HepG2 (cell line): ENCODE measurements around the gene RFC1. TPM values are rescaled to one million over a fixed set of nuclear protein-coding genes. Genes with fewer than 3 reads are reported as not detected.

ENCODE experiments used
- CENPX ChIP-seq: sonication (generic); formaldehyde crosslinking; IDR thresholded peaks from 2 replicates; pipeline ENCODE4 v1.9.0; 2021; ENCODE audit warnings: mild to moderate bottlenecking, missing genetic modification reagents, moderate library complexity
- CHD4 ChIP-seq: fragments of 200-600 bp; sonication (generic); IDR thresholded peaks from 2 replicates; pipeline ENCODE4 v1.7.0; 2017; ENCODE audit warnings: mild to moderate bottlenecking, low read length, borderline replicate concordance
- FOXO1 ChIP-seq: sonication (generic); formaldehyde crosslinking; IDR thresholded peaks from 2 replicates; pipeline ENCODE4 v1.4.0; 2020; ENCODE audit warnings: missing genetic modification reagents
- HNRNPK ChIP-seq: fragments of 200-400 bp; formaldehyde crosslinking; IDR thresholded peaks from 2 replicates; pipeline ENCODE4 v1.6.1; 2018; ENCODE audit warnings: low read length, low read depth, moderate library complexity, mild to moderate bottlenecking; ENCODE audit not compliant: poor library complexity, severe bottlenecking
- JUND ChIP-seq: sonication (generic); formaldehyde crosslinking; IDR thresholded peaks from 2 replicates; pipeline ENCODE4 v1.8.0; 2022; ENCODE audit warnings: mild to moderate bottlenecking, missing genetic modification reagents
- SP2 ChIP-seq: sonication (generic); formaldehyde crosslinking; IDR thresholded peaks from 2 replicates; pipeline ENCODE4 v1.5.1; 2020; ENCODE audit warnings: mild to moderate bottlenecking, missing genetic modification reagents
- SPEN ChIP-seq: sonication (generic); formaldehyde crosslinking; IDR thresholded peaks from 2 replicates; pipeline ENCODE4 v1.5.1; 2020; ENCODE audit warnings: low read depth, mild to moderate bottlenecking, missing genetic modification reagents
- TSC22D2 ChIP-seq: sonication (generic); formaldehyde crosslinking; IDR thresholded peaks from 2 replicates; pipeline ENCODE4 v1.5.1; 2020; ENCODE audit warnings: missing genetic modification reagents, mild to moderate bottlenecking, borderline replicate concordance
- ZNF232 ChIP-seq: sonication (generic); formaldehyde crosslinking; IDR thresholded peaks from 2 replicates; pipeline ENCODE4 v1.4.0; 2020; ENCODE audit warnings: missing genetic modification reagents, borderline replicate concordance
- ZNF331 ChIP-seq: sonication (generic); formaldehyde crosslinking; IDR thresholded peaks from 2 replicates; pipeline ENCODE4 v1.4.0; 2020; ENCODE audit warnings: missing genetic modification reagents
- ZNF616 ChIP-seq: sonication (generic); formaldehyde crosslinking; IDR thresholded peaks from 2 replicates; pipeline ENCODE4 v1.5.0; 2020; ENCODE audit warnings: low read depth, mild to moderate bottlenecking, missing genetic modification reagents
- ZNF709 ChIP-seq: sonication (generic); formaldehyde crosslinking; IDR thresholded peaks from 2 replicates; pipeline ENCODE4 v1.5.0; 2020; ENCODE audit warnings: mild to moderate bottlenecking, missing genetic modification reagents
- ZNF777 ChIP-seq: sonication (generic); formaldehyde crosslinking; IDR thresholded peaks from 2 replicates; pipeline ENCODE4 v1.4.0; 2020; ENCODE audit warnings: missing genetic modification reagents
- polyA plus RNA-seq, 8 experiments: library from polyadenylated mRNA; depleted of rRNA in 3 of 8; stranded (reverse) in 7 of 8; unstranded in 1 of 8; fragments of >200 nt; fragmentation: Illumina TruSeq in 4 of 8; extraction: Trizol in 4 of 8; gene quantifications; 2 replicates each; pipeline versions ENCODE4 v1.2.1 to v1.2.3, GENCODE V29; 2011 to 2016; ENCODE audit warnings: low read depth in 4 of 8, missing spikeins in 1 of 8, mixed read lengths in 1 of 8; ENCODE audit not compliant: insufficient read depth in 1 of 8
- total RNA-seq, 5 experiments: library from RNA; depleted of rRNA; stranded (reverse); fragments of >200 nt; fragmentation: Illumina TruSeq; extraction: Trizol; gene quantifications; 2 replicates each; pipeline ENCODE4 v1.2.3, GENCODE V29; 2016; ENCODE audit warnings: low read depth in 1 of 5
- TF ChIP-seq, protein P1 (sequence below), 2 experiments: sonication (generic) in 1 of 2; formaldehyde crosslinking in 1 of 2; IDR thresholded peaks; 2 replicates each; pipeline versions ENCODE4 v1.4.0 to v1.6.1; 2018 to 2020; ENCODE audit warnings: missing genetic modification reagents in 2 of 2, borderline replicate concordance in 1 of 2, low read depth in 1 of 2, mild to moderate bottlenecking in 1 of 2, missing biosample characterization in 1 of 2
- TF ChIP-seq, protein P2 (sequence below): sonication (generic); formaldehyde crosslinking; IDR thresholded peaks from 2 replicates; pipeline ENCODE4 v1.8.1; 2023; ENCODE audit warnings: mild to moderate bottlenecking, inconsistent platforms, moderate library complexity, missing genetic modification reagents, borderline replicate concordance
- TF ChIP-seq, protein P3 (sequence below): sonication (generic); formaldehyde crosslinking; IDR thresholded peaks from 2 replicates; pipeline ENCODE4 v1.5.1; 2020; ENCODE audit warnings: missing genetic modification reagents, mild to moderate bottlenecking, borderline replicate concordance
- TF ChIP-seq, protein P4 (sequence below): sonication (generic); formaldehyde crosslinking; IDR thresholded peaks from 2 replicates; pipeline ENCODE4 v1.5.1; 2020; ENCODE audit warnings: mild to moderate bottlenecking, moderate library complexity, missing genetic modification reagents
- TF ChIP-seq, protein P5 (sequence below), 2 experiments: IDR thresholded peaks; 2 replicates each; pipeline ENCODE4 v1.6.1; 2011 to 2012; ENCODE audit warnings: low read length in 2 of 2, borderline replicate concordance in 1 of 2, low read depth in 1 of 2, mild to moderate bottlenecking in 1 of 2, moderate library complexity in 1 of 2

RFC1 gene
- total and polyA plus RNA-seq, 2 of the 13 experiments (the other 11 are each of a cell fraction or from before 2014, with no cell fraction given) = 15.9 to 78.8 TPM

GRCh38 chr4:39406763-39407583, 40.8 kb upstream of the RFC1 start, which contains the start of gene KLB (continued):
- TF ChIP-seq, protein P1, sequence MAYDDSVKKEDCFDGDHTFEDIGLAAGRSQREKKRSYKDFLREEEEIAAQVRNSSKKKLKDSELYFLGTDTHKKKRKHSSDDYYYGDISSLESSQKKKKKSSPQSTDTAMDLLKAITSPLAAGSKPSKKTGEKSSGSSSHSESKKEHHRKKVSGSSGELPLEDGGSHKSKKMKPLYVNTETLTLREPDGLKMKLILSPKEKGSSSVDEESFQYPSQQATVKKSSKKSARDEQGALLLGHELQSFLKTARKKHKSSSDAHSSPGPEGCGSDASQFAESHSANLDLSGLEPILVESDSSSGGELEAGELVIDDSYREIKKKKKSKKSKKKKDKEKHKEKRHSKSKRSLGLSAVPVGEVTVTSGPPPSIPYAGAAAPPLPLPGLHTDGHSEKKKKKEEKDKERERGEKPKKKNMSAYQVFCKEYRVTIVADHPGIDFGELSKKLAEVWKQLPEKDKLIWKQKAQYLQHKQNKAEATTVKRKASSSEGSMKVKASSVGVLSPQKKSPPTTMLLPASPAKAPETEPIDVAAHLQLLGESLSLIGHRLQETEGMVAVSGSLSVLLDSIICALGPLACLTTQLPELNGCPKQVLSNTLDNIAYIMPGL (CRISPR knock-in tag; IDR thresholded peaks at IDR 0.05; ENCODE audit: borderline replicate concordance in 1 of 2, low read depth in 1 of 2) = peak in 1 of 2 experiments; percentile 65; a peak in 1 of 4 replicates
- TF ChIP-seq, protein P2, sequence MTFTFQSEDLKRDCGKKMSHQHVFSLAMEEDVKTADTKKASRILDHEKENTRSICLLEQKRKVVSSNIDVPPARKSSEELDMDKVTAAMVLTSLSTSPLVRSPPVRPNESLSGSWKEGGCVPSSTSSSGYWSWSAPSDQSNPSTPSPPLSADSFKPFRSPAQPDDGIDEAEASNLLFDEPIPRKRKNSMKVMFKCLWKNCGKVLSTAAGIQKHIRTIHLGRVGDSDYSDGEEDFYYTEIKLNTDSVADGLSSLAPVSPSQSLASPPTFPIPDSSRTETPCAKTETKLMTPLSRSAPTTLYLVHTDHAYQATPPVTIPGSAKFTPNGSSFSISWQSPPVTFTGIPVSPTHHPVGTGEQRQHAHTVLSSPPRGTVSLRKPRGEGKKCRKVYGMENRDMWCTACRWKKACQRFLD (CRISPR knock-in tag) = no peak
- TF ChIP-seq, protein P3, sequence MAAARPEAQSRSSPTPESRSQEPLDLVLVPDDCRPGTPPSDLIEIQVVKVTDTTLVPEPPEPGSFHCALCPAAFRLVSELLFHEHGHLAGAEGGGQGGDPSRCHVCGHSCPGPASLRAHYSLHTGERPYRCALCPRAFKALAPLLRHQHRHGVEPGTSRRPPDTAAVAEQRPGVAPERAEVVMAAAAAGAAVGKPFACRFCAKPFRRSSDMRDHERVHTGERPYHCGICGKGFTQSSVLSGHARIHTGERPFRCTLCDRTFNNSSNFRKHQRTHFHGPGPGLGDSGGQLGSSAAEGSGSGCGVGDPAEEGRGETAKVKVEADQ = 0 out of 2 replicates have a peak, but pooled peaks have one; percentile 23
- TF ChIP-seq ZNF331 (CRISPR knock-in tag) = peak; percentile 81
- TF ChIP-seq FOXO1 (CRISPR knock-in tag) = peak; percentile 58; the same call in 1 of the 2 replicates
- TF ChIP-seq, protein P4, sequence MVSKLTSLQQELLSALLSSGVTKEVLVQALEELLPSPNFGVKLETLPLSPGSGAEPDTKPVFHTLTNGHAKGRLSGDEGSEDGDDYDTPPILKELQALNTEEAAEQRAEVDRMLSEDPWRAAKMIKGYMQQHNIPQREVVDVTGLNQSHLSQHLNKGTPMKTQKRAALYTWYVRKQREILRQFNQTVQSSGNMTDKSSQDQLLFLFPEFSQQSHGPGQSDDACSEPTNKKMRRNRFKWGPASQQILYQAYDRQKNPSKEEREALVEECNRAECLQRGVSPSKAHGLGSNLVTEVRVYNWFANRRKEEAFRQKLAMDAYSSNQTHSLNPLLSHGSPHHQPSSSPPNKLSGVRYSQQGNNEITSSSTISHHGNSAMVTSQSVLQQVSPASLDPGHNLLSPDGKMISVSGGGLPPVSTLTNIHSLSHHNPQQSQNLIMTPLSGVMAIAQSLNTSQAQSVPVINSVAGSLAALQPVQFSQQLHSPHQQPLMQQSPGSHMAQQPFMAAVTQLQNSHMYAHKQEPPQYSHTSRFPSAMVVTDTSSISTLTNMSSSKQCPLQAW (CRISPR knock-in tag) = peak; percentile 100
- TF ChIP-seq JUND (CRISPR knock-in tag) = no peak
- no peak for TF ChIP-seq CHD4
- TF ChIP-seq, protein P5, sequence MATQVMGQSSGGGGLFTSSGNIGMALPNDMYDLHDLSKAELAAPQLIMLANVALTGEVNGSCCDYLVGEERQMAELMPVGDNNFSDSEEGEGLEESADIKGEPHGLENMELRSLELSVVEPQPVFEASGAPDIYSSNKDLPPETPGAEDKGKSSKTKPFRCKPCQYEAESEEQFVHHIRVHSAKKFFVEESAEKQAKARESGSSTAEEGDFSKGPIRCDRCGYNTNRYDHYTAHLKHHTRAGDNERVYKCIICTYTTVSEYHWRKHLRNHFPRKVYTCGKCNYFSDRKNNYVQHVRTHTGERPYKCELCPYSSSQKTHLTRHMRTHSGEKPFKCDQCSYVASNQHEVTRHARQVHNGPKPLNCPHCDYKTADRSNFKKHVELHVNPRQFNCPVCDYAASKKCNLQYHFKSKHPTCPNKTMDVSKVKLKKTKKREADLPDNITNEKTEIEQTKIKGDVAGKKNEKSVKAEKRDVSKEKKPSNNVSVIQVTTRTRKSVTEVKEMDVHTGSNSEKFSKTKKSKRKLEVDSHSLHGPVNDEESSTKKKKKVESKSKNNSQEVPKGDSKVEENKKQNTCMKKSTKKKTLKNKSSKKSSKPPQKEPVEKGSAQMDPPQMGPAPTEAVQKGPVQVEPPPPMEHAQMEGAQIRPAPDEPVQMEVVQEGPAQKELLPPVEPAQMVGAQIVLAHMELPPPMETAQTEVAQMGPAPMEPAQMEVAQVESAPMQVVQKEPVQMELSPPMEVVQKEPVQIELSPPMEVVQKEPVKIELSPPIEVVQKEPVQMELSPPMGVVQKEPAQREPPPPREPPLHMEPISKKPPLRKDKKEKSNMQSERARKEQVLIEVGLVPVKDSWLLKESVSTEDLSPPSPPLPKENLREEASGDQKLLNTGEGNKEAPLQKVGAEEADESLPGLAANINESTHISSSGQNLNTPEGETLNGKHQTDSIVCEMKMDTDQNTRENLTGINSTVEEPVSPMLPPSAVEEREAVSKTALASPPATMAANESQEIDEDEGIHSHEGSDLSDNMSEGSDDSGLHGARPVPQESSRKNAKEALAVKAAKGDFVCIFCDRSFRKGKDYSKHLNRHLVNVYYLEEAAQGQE (IDR thresholded peaks at IDR 0.05; ENCODE audit: borderline replicate concordance in 1 of 2, low read depth in 1 of 2, low read length in 2 of 2) = peak in 1 of 2 experiments; percentile 84; a peak in 2 of 4 replicates
- TF ChIP-seq ZNF232 = peak; percentile 65; the same call in 1 of the 2 replicates
- no peak for TF ChIP-seq SP2 (CRISPR knock-in tag)
- TF ChIP-seq ZNF777 = no peak
- TF ChIP-seq CENPX (CRISPR knock-in tag) = no peak
- peak; percentile 72; the same call in 1 of the 2 replicates for TF ChIP-seq TSC22D2 (CRISPR knock-in tag)
- TF ChIP-seq SPEN (CRISPR knock-in tag) = no peak
- TF ChIP-seq HNRNPK = no peak
- no peak for TF ChIP-seq ZNF616 (CRISPR knock-in tag)
- TF ChIP-seq ZNF709 (CRISPR knock-in tag) = no peak
